ENCODE results near the gene GRID1. TPM values are rescaled to one million over a fixed set of nuclear protein-coding genes. Genes with fewer than 3 reads are reported as not detected.

The GRID1 gene
- polyA plus RNA-seq, 1 of the 3 experiments (the other 2 are of a cell fraction): 0.13 TPM

GRCh38 chr10:86263907-86264306, 102.7 kb downstream of the GRID1 start:
- CTCF ChIA-PET: interaction anchor here (1.1 to 2.0 kb wide), 3 partner anchors 21 to 83 kb away, joined by 3 to 6 read pairs (median 4); no protein-coding TSS in a partner anchor
- 16% methylated on average over 5 of the region's 5 CpGs for WGBS (ENCODE audit: low lambda C conversion rate)

More at GRCh38 chr10:86263907-86264306, 102.7 kb downstream of the GRID1 start:
- Histone ChIP-seq H3K27ac (ENCODE audit: low read depth in 2 of 2, low read length in 1 of 2) (no peak overlapping the region), H4K20me1 (ENCODE audit: insufficient read depth) (no peaks in the 10 kb centered on the region), H3K4me2 (no peak overlapping the region), H2AFZ (ENCODE audit: low read depth) (no peak overlapping the region), H3F3A (replicated peaks; ENCODE audit: insufficient read depth) (no peaks in the 10 kb centered on the region), H3K9me3 (no peaks in the 10 kb centered on the region), H3K4me3 (ENCODE audit: low read depth in 2 of 2, low read length in 1 of 2) (no peak overlapping the region), H3K9me2 (no peaks in the 10 kb centered on the region), H3K27me3 (ENCODE audit: insufficient read depth) (no peaks in the 10 kb centered on the region), H3K9ac (no peak overlapping the region), H3K79me2 (ENCODE audit: insufficient read depth) (no peaks in the 10 kb centered on the region), H3K36me3 (replicated peaks in 1 of 2; ENCODE audit: control insufficient read depth in 1 of 2, insufficient read depth in 2 of 2, low read length in 1 of 2) (no peaks in the 10 kb centered on the region), H3K4me1 (ENCODE audit: control insufficient read depth in 1 of 2, insufficient read depth in 2 of 2, low read depth in 1 of 2, low read length in 1 of 2) (peaks cover 0 to 52% of the 10 kb centered on the region in 2 experiments; a peak in 2 of 4 replicates)
- TF ChIP-seq CTCF (IDR thresholded peaks at IDR 0.05) (no peak), CHD2 (IDR thresholded peaks at IDR 0.05; ENCODE audit: low read length, partially characterized antibody) (no peak), ELF1 (IDR thresholded peaks at IDR 0.05) (no peak), RCOR1 (IDR thresholded peaks at IDR 0.05; ENCODE audit: low read length) (no peak), USF2 (IDR thresholded peaks at IDR 0.05; ENCODE audit: borderline replicate concordance, low read depth, low read length) (no peak), GATA2 (CRISPR knock-in tag; IDR thresholded peaks at IDR 0.05) (no peak), POLR2AphosphoS5 (IDR thresholded peaks at IDR 0.05; ENCODE audit: low read depth, low read length) (no peak), FOXM1 (IDR thresholded peaks at IDR 0.05; ENCODE audit: low read depth) (no peak), ZBTB33 (IDR thresholded peaks at IDR 0.05; ENCODE audit: borderline replicate concordance, low read depth) (no peak)
- DNase-seq: peak; percentile 6
- POLR2A ChIA-PET: interaction anchor here (1.5 kb wide), 1 partner anchor 83 kb away, joined by 4 read pairs; no protein-coding TSS in a partner anchor
